Calu3 (cell line): ENCODE data around the gene DDC. TPM values are rescaled to one million over a fixed set of nuclear protein-coding genes. Genes with fewer than 3 reads are reported as not detected.

ENCODE experiments used
- BruUV-seq: library from RNA; stranded (reverse); fragments of 400-500 nt; replicated peaks from 2 replicates; lab custom pipeline; 2021; lab: Mats Ljungman, UMichigan
- CTCF ChIA-PET: fragments of 300-600 bp; sonication (Branson Sonifier 250); formaldehyde crosslinking; loops from one replicate; lab custom pipeline; 2022; ENCODE audit warnings: antibody characterized with exemption; lab: Charles Lee
- DNase-seq: peaks from one replicate; pipeline ENCODE4 v3.0.0; 2022
- H3K27ac Mint-ChIP-seq: one replicate; pipeline ENCODE4 v1.8.0; 2022; ENCODE audit warnings: mixed read lengths; ENCODE audit not compliant: unreplicated experiment
- H3K27me3 Mint-ChIP-seq: one replicate; pipeline ENCODE4 v1.8.0; 2022; ENCODE audit warnings: mixed read lengths; ENCODE audit not compliant: unreplicated experiment
- H3K36me3 Mint-ChIP-seq: one replicate; pipeline ENCODE4 v1.8.0; 2022; ENCODE audit warnings: mild to moderate bottlenecking, moderate library complexity, mixed read lengths; ENCODE audit not compliant: insufficient read depth, unreplicated experiment
- H3K4me1 Mint-ChIP-seq: one replicate; pipeline ENCODE4 v1.8.0; 2022; ENCODE audit warnings: mild to moderate bottlenecking, low read depth, mixed read lengths; ENCODE audit not compliant: unreplicated experiment
- H3K4me3 Mint-ChIP-seq: one replicate; pipeline ENCODE4 v1.8.0; 2022; ENCODE audit warnings: mild to moderate bottlenecking, low read depth, moderate library complexity, mixed read lengths; ENCODE audit not compliant: unreplicated experiment
- H3K9me3 Mint-ChIP-seq: one replicate; pipeline ENCODE4 v1.8.0; 2022; ENCODE audit warnings: low read depth, mixed read lengths; ENCODE audit not compliant: unreplicated experiment
- CTCF ChIP-seq: fragments of 200-600 bp; IDR thresholded peaks from one replicate; pipeline ENCODE4 v1.8.0; 2022; ENCODE audit warnings: antibody characterized with exemption; ENCODE audit not compliant: unreplicated experiment
- intact Hi-C: fragments of 100-400 bp; cut with micrococcal nuclease; formaldehyde crosslinking; loops from one replicate; pipeline ENCODE4 v1.10.0; 2022; ENCODE audit not compliant: unreplicated experiment
- total RNA-seq: library from RNA; stranded (reverse); gene quantifications from 2 replicates; pipeline ENCODE4 v1.2.3, GENCODE V29; 2022

Gene DDC
- total RNA-seq, 1 experiment from 2014 or later: 3.7 TPM

DNA sequence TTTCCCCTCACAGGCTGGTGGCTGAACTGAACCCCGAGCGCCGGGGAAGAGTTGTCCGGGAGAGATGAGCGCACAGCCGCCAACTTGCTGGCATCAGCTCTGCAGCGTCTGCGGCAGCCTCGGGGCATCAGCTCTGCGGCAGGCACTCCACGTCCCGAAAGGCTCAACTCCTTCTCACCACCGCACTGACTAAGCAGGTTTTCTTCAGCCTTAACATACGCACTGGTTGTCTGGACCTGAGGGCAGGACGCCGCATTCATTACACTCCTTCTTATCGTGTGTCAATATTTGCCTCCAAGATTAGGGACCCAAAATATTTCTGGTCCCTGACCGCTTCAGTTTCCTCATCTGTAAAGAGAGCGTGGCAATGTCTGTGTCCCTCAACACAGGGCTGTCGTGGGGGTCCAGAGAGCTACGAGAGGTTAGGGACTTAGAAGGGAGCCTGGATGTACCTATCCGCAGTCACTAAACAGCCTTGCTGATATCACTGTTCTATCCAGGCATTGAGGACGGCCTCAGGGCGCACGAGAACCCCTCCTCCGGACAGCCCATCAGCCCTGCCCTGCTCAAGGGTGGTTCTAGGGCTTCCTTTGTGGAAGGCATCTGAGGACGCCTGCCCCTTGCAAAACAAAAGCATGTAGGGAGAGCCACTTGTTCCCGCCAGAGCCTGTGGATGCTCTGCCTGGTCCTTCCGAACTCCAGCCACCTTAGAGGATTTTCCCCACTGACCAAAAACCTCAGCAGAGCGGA lies 72.3 kb downstream of the DDC start:
- no peak overlapping the region for H3K4me3 Mint-ChIP-seq
- peaks cover 2% of the 10 kb centered on the region for H3K9me3 Mint-ChIP-seq
- intact Hi-C loops: no loop called here
- BruUV-seq: no TSS peak
- DNase-seq: no peak
- H3K4me1 Mint-ChIP-seq: peaks cover 8% of the 10 kb centered on the region
- no peaks in the 10 kb centered on the region for H3K27me3 Mint-ChIP-seq
- CTCF ChIA-PET: interaction anchor here (0.5 to 0.8 kb wide), 2 partner anchors 17 to 40 kb away, joined by 3 to 4 read pairs; no protein-coding TSS in a partner anchor
- no peaks in the 10 kb centered on the region for H3K36me3 Mint-ChIP-seq
- no peak for TF ChIP-seq CTCF
- no peak overlapping the region for H3K27ac Mint-ChIP-seq

DNA sequence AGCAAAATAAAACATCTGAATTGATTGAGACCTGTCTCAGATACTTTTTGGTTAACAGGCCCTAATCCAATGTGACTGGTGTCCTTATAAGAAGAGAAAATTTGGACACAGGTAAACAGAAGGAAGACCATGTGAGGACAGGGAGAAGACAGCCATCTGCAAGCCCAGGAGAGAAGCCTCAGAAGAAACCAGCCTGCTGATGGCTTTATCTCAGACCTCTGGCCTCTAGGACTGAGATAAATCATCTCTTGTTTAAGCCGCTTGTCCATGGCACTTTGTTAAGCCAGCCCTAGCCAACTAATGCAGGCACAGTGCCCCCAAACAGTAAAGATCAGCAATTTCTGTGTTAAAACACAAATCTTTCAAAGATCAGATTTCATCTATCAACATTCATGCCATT lies 73.3 kb downstream of the DDC start:
- peaks cover 2% of the 10 kb centered on the region for H3K9me3 Mint-ChIP-seq
- CTCF ChIA-PET: no interaction called here
- H3K27ac Mint-ChIP-seq: no peak overlapping the region
- intact Hi-C loops: no loop called here
- H3K4me1 Mint-ChIP-seq: peaks cover 3% of the 10 kb centered on the region
- no peak for TF ChIP-seq CTCF
- no peak overlapping the region for H3K4me3 Mint-ChIP-seq
- BruUV-seq: no TSS peak
- H3K36me3 Mint-ChIP-seq: no peaks in the 10 kb centered on the region
- DNase-seq: no peak
- no peaks in the 10 kb centered on the region for H3K27me3 Mint-ChIP-seq

- no TSS peak for BruUV-seq
Observed at GRCh38 chr7:50491209-50491608, 74.0 kb downstream of the DDC start.

GRCh38 chr7:50488379-50488778 lies 76.8 kb downstream of the DDC start:
- no peak for DNase-seq
- Mint-ChIP-seq H3K4me3 (no peak overlapping the region), H3K36me3 (no peaks in the 10 kb centered on the region), H3K9me3 (peaks cover 1% of the 10 kb centered on the region), H3K4me1 (no peaks in the 10 kb centered on the region), H3K27me3 (no peaks in the 10 kb centered on the region), H3K27ac (no peak overlapping the region)
- CTCF ChIA-PET: no interaction called here
- no peak for TF ChIP-seq CTCF
- intact Hi-C loops: no loop called here
- BruUV-seq: no TSS peak

More at GRCh38 chr7:50491209-50491608, 74.0 kb downstream of the DDC start:
- Mint-ChIP-seq H3K9me3 (peaks cover 2% of the 10 kb centered on the region), H3K4me1 (no peaks in the 10 kb centered on the region), H3K27me3 (no peaks in the 10 kb centered on the region), H3K36me3 (no peaks in the 10 kb centered on the region), H3K27ac (no peak overlapping the region), H3K4me3 (no peak overlapping the region)
- no peak for TF ChIP-seq CTCF
- CTCF ChIA-PET: no interaction called here
- no peak for DNase-seq
- intact Hi-C loops: no loop called here
